ENCODE measurements around the gene BBS9.

DNA sequence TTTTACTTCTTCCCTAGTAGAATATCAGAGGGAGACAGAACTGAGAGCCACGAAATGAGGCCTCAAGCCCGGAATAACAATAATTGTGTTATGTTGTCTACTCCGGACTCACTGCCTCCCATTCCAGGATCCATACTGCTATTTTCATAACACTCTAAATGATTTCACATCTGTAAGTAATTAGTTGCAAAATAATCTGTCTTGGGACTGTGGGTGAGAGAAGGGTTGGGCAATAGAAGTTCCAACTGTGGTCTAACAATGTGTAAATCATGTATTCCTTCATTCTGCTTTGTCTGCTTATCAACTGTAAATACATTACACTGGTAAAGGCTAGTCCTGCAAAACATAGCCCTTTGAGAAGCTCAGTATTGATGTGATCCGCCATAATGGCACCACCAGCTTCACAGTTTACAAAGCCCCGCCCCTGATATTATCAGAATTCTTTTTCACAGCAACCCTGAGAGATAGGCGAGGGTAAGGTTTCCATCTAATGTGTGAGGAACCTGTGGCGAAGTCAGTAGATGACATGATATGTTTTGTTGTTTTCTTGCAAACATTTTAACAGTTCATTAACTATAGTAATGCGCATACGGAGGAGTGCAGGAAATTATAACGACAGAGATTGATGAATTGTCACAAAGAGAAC lies 510.3 kb downstream of the BBS9 start:
- TF ChIP-seq, protein P1, sequence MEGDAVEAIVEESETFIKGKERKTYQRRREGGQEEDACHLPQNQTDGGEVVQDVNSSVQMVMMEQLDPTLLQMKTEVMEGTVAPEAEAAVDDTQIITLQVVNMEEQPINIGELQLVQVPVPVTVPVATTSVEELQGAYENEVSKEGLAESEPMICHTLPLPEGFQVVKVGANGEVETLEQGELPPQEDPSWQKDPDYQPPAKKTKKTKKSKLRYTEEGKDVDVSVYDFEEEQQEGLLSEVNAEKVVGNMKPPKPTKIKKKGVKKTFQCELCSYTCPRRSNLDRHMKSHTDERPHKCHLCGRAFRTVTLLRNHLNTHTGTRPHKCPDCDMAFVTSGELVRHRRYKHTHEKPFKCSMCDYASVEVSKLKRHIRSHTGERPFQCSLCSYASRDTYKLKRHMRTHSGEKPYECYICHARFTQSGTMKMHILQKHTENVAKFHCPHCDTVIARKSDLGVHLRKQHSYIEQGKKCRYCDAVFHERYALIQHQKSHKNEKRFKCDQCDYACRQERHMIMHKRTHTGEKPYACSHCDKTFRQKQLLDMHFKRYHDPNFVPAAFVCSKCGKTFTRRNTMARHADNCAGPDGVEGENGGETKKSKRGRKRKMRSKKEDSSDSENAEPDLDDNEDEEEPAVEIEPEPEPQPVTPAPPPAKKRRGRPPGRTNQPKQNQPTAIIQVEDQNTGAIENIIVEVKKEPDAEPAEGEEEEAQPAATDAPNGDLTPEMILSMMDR (IDR thresholded peaks at IDR 0.05): no peak
- TF ChIP-seq POLR2A (IDR thresholded peaks at IDR 0.05) (no peak), POLR2AphosphoS5 (IDR thresholded peaks at IDR 0.05) (peak in 1 of 4 donors; percentile 22), EP300 (IDR thresholded peaks at IDR 0.05) (no peak)
